Activated CD8-positive, alpha-beta memory T cell treated with anti-CD3 and anti-CD28 coated beads for 48 hours (primary cell): ENCODE measurements around the gene TXNDC11.

Experiments
- DNase-seq, 3 experiments: peaks; one replicate each; pipeline ENCODE4 v3.0.0-alpha.2; 2020; ENCODE audit warnings: low read depth in 2 of 3, low spot score in 2 of 3

Gene TXNDC11

DNA sequence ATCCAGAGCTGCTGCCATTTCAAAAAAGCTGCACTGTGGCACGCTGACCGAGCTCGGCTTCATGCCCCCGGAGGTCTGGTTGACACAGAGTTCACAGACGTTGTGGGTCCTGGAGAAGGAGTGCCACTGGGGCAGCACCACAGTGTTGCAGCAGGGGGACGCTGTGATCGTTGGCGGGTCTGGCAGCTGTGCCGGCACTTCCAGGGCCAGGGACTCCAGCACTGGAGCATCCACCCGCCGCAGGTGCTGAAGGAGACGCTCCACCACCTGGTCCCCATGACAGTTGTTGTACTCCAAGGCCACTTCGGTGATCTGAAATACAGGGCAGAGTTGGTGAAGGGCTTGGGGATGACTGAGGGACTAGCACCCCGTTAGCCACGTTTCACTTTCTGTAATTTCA, 50.9 kb downstream of the TXNDC11 start:
- no peak for DNase-seq

DNA sequence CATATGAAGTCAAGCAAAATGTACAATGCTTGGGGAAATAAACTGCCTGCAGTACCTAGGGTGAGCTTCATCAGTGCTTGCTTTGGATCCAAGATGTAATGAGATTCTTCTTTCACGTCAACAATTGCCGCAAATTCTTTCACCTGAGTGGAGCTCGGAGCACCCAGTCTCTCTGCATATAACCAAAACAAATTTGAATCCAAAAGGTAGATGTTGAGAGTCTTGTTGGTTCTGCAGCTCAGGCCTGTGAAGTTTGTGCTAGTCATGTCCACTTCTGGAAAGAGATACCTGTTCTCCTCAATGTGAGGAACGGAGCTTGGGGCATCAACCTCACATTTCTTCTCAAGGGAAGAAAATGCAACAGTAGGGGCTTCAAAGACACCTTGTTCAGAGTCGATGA, 51.4 kb downstream of the TXNDC11 start:
- no peak for DNase-seq

DNA sequence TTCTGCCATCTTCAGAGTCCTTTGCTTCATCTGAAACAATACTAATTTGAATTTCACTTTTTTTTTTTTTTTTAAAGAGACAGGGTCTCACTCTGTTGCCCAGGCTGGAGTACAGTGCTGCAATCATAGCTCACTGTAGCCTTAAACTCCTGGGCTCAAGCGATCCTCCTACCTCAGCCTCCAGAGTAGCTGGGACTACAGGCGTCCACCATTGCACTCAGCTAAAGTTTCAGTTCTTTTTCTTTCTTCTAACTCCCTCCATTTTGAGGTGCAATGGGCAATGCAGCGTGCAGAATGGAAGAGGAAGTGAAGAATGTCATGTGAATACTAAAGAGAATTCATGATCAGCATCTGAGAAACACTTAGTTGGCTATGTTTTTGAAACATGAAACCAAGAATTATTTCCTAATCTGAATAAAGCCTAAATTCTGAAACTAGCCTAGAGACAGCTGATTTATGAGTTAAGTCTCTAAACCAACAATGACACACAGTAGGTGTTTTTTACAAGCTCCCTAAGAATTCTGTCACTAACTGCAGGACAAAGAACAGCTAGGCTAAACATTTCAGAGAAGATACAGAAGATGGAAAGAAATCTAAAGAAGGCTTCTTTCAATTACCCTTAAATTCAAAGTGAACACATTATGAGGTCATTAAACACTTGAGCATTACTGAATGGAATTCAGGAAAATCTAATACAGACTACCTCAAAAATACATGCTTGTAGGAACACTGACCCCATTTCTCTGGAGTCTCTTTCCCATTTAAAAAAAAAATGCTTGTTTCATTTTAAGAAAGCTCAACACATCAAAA, 53.4 kb downstream of the TXNDC11 start:
- no peak for DNase-seq

DNA sequence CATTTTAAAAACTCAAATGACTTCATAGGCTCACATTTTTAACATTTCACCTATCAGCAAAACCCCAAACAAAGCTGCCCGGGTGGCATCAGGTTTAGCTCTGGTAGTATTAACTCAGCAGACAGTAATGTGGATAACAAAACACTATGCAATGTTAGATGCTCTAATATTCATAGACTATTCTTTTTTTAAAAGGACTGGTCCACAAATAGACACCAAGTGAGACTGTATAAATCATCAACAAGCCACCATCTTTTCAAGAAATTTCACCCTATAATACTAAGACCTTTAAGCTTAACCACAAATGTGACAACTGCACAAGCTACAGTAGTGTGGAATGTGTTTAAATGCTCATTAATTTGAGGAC, 54.2 kb downstream of the TXNDC11 start:
- no peak for DNase-seq

DNA sequence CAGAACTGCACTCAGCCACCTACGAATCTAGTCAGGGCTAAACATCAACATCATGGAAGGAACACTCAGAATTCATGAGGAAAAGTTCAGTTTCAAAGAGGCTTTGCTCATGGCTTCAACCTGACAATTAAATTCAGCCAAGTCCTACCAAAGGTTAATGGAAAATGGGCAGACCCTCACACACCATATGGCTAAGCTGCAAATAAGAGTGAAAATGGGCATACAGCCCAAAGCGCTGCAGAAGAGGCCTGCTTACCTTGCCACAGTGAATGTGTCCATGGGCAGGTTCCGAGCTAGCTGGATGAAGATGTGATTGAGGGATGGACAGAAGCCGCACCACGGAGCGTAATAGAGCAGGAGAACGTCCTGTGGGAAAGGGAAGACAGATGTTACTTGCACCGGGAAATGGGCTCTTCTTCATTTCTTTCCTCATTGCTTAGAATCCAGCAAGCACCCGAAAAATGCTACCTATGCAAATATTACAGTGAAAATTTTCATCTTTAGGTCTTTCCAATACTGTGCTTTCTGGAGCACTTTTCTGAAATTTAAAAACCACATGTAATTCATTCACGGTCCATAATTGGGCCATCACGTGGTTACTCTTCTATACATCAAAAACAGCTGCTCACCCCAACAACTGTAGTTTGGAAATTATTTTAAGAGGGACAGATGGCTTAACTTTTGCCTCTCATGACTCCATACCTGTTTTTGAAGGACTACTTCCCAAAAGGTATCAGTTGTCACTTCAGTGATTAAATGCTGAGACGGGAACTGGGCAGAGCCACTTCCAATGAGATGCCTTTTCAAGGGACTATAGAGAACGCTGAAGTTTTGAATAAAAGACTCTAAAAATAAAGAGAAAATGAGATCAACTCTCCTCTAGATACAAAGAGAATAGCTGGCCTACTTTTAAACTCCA, 54.8 kb downstream of the TXNDC11 start:
- DNase-seq = no peak

DNA sequence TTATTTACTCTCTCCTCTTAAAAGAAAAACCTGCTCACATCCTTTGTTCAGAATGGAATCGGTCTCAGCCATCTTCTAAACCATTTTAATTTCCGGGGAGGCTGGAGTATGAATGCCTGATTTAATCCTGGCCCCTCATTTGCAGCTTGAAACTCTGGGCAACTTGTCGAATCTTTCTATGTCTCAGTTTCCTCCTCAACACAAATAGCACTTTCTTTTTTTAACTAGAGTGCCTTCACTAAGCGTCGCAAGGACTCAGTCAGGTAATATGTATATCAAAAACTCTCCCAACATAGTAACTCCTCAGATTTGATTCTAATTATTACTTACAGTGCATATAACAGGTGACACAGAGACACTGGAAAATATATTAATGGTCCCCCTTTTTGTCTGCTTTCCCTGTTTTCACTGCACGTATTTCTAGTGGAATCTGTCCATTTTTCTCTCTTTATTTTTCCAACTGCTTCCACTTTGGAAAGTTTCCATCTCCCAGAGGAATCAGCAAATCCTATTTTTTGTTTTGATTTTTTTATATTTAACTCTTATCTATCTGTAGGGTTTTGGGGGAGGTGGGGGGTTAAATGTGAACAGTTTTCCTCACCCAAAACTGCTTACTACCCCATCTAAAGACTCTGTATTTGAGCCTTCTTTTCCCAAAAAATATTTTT, 55.8 kb downstream of the TXNDC11 start:
- DNase-seq = no peak

DNA sequence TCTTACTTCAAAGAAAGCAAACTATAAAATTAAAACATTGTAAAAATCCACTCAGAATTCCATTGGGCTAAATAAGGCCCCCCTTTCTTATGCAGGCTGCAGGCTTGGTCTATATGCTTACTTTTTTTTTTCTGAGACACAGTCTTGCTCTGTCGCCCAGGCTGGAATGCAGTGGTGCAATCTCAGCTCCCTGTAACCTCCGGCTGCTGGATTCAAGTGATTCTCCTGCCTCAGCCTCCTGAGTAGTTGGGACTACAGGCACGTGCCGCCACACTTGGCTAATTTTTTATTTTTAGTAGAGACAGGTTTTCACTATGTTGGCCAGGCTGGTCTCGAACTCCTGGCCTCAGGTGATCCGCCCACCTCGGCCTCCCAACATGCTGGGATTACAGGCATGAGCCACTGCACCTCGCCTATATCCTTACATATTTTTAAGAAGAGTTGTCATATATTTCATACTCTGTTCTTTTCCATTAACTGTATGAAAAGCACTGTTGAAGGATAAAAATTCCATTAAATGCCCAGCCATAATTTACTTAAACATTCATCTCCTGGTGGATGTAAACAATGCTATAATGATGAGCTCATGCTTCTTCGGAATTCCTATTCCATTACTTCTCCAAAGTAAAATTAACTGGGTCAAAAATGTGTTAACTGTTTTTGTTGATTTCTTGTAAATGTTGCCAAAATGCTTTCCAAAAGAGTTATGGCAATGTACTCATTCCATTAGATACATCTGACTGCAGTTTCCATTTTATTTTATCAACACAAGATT, 56.6 kb downstream of the TXNDC11 start:
- DNase-seq = no peak

DNA sequence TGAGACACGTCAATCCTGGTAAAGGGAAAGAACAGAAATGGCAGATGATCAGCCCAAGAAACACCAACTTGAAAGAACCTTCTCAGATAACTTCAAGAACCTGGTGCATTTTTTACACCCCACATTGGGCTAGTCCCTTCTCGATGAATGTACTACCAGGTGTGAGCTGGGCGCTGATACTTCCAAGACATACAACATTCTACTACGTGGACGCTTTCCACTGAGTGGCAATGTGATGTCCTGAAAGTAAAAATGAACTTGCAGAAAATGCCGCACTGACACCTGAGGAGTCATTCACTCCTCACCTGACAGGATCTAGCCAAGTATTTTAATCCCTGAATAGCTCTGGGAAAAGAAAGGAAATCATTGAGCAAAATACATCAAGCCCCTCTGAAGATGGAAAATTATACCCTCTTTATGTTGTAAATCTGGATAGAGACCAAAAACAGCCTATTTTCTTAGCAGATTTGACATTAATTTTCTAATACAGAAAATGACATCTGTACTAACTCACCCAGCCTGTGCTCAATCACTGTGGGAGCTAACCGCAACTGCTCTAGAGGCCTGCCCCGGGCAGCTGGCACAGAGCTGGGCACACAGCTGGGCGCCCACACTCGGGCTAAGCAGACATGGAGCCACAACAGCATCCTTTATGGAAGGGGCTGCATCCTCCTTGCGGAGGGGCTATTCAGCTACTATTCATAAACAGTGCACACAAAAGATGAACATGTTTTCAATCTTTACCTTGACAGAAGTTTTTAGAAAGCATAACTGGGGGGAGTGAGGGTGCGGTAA, 58.2 kb downstream of the TXNDC11 start:
- no peak for DNase-seq

DNA sequence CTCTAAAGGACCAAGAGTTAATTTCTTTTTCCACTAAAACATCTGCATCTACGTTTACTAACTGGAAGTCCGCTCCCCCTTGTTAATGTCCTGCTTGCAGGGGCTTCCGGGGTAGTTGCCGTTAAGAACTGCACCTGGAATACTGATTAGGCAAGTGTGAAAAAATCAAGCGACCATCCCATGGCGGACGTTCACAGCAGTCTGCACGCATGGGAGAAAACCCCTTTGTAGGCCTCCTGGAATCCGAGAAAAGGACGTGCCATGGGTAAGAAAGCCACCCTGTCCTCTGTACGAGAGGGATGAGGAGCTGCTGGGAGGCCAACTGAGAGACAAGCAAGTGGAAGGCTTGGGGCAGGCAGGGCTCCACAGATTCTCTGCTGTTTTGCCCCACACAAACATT, 59.5 kb downstream of the TXNDC11 start:
- no peak for DNase-seq

DNA sequence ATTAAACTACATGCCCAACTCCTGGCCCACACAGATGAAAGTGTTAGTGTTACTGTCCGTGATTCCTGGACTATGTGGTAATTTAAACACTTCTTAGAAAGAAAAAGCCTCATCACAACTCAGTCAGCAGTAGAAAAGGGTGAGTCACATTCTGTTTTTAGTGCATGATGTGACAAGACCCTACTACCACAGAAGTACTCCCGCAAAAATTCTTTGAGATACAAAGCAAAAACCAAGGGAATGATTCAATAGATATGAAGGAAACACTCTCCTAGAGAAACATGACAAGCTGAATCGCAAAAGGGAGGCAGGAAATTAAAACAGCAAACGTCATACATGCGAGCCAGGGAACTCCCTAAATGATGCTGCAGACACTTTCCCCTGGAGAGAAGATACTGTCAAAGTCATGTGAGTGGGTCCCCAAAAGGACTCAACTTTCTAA, 60.0 kb downstream of the TXNDC11 start:
- DNase-seq = no peak

DNA sequence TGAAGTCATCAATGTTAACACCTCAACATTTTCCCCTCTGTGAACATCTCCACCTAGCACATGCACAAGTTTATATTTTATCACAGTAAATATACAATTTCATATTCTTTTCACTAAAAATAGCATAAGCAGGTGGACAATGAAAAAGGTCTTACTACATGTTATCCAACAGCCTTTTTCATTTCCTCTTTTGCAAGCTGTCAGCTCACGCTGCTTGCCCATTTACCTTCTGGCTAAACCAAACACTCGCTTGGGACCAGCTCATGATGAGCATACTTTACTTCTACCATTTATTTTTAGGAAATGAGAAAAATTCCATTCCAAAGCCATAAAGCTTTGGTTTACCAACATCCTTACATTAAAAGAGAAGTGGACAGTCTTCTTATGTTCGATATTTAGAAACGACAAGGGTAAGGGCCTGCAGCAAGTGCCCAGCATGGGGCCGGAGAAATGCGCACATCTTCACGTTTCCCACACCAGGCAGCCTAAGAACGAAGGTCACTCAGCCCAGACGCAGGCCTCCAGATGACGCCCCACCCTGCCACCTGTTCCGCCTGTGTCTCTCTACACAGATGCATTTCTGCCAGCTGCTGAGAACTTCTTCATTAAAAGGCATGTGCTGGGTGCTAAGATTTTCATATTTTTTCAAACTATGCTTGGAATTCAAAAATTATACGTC, 60.5 kb downstream of the TXNDC11 start:
- DNase-seq = no peak

DNA sequence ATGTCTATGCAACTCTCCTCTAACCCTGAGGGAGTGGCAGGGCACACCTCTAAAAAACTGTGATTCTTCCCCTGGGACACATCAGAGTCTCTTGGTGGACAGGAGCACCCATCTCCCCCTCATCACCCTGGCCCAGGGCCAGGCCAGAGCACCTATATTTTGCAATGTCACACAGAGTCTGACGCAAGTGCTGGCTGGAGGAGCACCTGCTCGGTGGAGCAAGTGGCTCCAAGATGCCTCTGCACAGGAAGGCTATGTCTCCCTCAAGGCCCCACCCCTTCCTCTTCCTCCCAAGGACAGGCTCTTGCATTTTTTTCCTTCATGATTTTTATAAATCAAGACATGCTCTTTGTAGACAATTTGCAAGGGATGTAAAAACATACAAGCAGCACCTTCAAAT, 61.1 kb downstream of the TXNDC11 start:
- DNase-seq = no peak

DNA sequence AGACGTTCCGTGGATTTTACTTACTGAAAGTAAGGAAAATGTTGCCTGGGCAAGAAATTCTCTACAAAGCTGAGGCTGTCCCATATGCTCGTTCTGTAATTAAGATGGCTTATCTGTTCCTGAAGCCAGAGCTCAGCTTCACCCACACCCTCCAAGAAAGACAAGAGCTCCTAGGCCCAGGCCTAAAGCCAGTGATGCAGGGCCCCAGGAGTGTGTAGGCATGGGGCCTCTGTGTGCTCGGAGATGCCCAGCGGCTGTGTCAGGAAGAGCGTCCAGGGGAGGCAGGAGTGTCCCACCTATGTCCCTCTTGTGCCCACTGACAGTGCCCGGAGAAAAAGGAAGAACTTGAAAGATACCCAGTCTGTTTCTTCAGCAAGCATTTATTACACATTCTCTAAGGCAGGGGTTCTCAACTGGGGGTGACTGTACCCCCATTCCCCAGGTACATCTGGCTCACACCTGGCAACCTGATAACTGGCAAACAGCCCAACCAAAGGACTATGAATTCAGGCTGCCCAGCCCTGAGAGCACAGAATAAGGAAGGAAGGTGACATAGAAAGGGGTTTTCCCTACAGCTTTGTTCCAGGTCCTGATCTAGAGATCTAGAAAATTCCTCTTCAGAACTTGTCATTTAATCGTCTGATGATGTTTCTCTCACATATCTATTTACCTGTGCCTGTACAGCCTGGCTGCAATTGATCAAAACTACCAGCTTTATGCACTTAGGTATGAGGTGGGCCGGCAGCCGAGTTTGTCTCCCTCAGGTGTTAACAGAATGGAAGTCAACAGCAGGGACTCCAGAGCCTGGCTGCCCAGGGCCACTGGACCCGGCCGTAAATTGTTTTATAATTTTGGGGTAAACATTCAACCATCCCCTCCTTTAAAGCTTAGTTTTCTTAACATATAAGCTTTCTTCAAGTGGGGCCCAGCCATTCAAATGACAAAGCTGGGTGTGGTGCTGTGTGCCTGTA, 62.4 kb downstream of the TXNDC11 start:
- no peak for DNase-seq

DNA sequence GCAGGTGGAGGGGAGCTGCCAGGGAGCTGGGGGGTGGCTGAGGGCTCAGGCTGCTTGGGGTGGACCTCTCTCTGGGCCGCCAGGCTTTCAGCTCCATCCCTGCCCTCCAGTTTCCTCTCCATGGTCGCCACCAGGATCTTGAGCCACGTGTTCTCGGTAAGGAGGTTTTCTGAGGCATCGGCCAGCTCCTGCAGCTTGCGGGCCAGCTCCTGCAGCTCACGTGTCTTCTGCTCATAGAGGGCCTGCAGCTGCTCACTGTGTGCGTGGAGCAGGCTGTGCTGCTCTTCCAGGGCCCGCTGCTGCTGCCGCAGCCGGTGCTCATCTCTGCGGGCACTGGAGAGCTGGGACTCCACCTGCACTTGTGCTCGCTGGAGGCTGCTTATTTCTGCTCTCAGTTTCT, 63.4 kb downstream of the TXNDC11 start:
- no peak for DNase-seq

DNA sequence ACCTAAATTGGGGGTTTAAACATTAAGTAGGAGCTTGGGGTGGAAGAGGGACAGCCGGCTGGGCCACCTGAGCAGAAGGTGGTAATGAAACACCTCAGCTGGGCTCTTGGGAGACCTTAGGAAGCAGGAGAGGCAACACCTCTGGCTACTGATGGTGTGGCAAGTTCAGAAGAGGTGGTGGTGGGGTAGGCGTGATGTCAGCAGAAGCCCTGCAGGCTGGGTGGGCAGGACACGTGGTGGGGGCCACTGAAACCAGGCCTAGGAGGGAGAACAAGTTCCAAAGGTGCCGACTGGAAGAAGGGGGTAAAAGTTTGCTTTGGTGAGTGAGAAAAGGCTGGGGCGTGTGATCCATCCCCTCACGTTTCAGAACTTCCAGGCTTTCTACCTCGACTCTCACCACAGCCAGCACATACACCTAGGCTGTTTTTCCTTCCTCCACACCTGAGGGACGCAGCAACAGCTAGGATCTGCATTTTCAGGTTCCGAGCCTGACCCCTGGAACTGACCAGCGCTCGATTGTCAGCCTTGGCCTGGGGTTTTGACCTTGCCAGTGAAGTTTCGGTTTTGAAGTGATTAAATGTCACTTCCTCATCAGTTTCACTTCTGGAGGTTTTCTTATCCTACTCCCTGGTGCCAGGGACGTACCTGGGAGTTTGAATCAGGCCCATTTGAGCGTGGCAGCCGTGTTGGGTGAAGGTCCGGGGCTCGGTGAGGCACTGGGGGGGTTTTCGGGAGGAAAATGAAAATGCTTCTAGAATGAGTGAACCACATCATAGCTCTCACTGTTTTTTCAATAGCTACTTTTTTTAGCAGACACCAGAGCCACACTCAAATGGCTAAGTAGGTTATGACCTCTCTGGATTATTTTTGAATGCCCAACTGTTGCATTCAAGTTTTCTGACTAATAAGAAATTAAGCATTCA, 64.4 kb downstream of the TXNDC11 start:
- no peak for DNase-seq

DNA sequence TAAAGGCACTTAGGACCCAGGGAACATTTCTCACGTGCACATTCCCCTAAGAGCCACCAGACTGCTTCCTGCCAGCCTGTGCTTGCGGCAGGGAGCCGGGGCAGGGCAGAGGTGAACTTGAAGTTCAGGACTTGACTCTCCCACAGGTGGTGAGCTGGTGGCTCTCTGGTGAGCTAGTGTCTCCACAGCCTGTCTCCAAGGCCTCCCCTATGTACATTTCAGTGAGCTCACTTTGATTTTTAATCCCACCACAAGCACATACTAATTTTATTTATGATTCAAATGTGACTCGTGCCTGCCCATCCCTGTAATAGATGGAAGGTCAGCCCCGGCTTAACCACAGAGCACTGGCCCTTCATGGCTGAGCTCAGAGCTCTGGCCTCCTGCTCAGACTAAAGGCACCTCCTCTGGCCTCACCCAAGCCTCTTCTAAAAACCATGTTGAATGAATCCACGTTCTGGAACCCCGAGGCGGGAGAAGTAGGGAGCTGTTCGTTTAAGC, 65.2 kb downstream of the TXNDC11 start:
- no peak for DNase-seq

DNA sequence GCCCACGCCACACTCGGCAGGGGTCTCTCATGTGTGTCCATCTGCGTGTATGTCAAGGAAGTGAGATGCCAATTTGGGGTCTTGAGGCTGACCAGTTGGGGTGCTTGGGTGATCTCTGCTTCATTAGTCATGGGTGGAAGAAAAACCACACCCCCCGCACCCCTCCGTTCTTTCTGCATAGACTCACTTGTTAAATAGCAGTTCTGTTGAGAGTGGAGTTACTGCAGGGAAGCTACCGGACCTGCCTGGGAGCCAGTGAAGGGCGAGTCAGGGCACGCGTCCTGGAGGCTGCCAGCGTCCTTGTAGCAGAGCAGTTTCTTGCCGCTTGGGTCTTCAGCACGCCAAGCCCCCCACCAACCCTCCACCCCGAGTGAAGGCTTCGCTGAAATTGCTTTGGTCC, 65.9 kb downstream of the TXNDC11 start:
- no peak for DNase-seq
